IMR-90 (cell line): ENCODE measurements around the gene SMARCD1. TPM values are rescaled to one million over a fixed set of nuclear protein-coding genes. Genes with fewer than 3 reads are reported as not detected.

Experiments
- ATAC-seq: fragments of 200-7000 bp; cut with Tn5 transposase; 2 replicates; pipeline ENCODE4 v1.9.1; 2020; ENCODE audit warnings: low read depth, mild to moderate bottlenecking, moderate library complexity
- BruUV-seq: library from RNA; stranded (reverse); fragments of 400-500 nt; replicated peaks from 2 replicates; lab custom pipeline; 2021; lab: Mats Ljungman, UMichigan
- CTCF ChIA-PET: fragments of 300-600 bp; formaldehyde crosslinking; extraction: SDS; loops from one replicate; lab custom pipeline; 2021; ENCODE audit warnings: antibody characterized with exemption; lab: Yijun Ruan, JAX
- POLR2A ChIA-PET: fragments of 300-600 bp; sonication (Branson Sonifier 250); formaldehyde crosslinking; loops from one replicate; lab custom pipeline; 2022; ENCODE audit warnings: antibody characterized with exemption; ENCODE audit not compliant: unreplicated experiment; lab: Charles Lee
- DNase-seq: peaks from one replicate; pipeline ENCODE4 v3.0.0; 2013
- H2AFZ ChIP-seq: replicated peaks from 2 replicates; pipeline ENCODE3; 2013; ENCODE audit warnings: low read length, mild to moderate bottlenecking; ENCODE audit not compliant: poor library complexity
- H2AK5ac ChIP-seq: 2 replicates; pipeline ENCODE4 v1.6.1; 2013; ENCODE audit warnings: low read depth, low read length, inconsistent platforms
- H2AK9ac ChIP-seq: replicated peaks from 2 replicates; pipeline ENCODE3; 2013; ENCODE audit warnings: mild to moderate bottlenecking, low read depth, low read length, moderate library complexity; ENCODE audit not compliant: poor library complexity
- H2BK120ac ChIP-seq: 2 replicates; pipeline ENCODE4 v1.6.1; 2013; ENCODE audit warnings: low read depth, low read length, inconsistent platforms
- H2BK15ac ChIP-seq: 3 replicates; pipeline ENCODE4 v1.6.1; 2013; ENCODE audit warnings: low read depth, low read length, inconsistent platforms
- H2BK20ac ChIP-seq: 2 replicates; pipeline ENCODE4 v1.6.1; 2013; ENCODE audit warnings: low read depth, mild to moderate bottlenecking, inconsistent platforms, low read length, moderate library complexity
- H2BK5ac ChIP-seq: 2 replicates; pipeline ENCODE4 v1.6.1; 2013; ENCODE audit warnings: mild to moderate bottlenecking, low read depth, low read length, inconsistent platforms; ENCODE audit not compliant: poor library complexity, severe bottlenecking
- H3K14ac ChIP-seq: replicated peaks from 2 replicates; pipeline ENCODE4 v1.6.1; 2013; ENCODE audit warnings: low read depth, low read length, inconsistent platforms
- H3K18ac ChIP-seq: 2 replicates; pipeline ENCODE4 v1.6.1; 2013; ENCODE audit warnings: low read depth, low read length, control low read depth
- H3K23ac ChIP-seq: 2 replicates; pipeline ENCODE4 v1.6.1; 2013; ENCODE audit warnings: low read depth, low read length, inconsistent platforms
- H3K27ac ChIP-seq: 2 replicates; pipeline ENCODE4 v1.5.1; 2013; ENCODE audit warnings: mild to moderate bottlenecking, control low read depth, low read length; ENCODE audit not compliant: insufficient read depth
- H3K27me3 ChIP-seq: 2 replicates; pipeline ENCODE4 v1.6.1; 2013; ENCODE audit warnings: low read length; ENCODE audit not compliant: control insufficient read depth, insufficient read depth
- H3K36me3 ChIP-seq: 2 replicates; pipeline ENCODE4 v1.6.1; 2013; ENCODE audit warnings: low read length, mixed read lengths; ENCODE audit not compliant: control insufficient read depth, insufficient read depth
- H3K4ac ChIP-seq: 2 replicates; pipeline ENCODE4 v1.6.1; 2013; ENCODE audit warnings: low read depth, low read length, inconsistent platforms
- H3K4me1 ChIP-seq: 2 replicates; pipeline ENCODE4 v1.6.1; 2013; ENCODE audit warnings: low read length, mixed read lengths; ENCODE audit not compliant: control insufficient read depth, insufficient read depth
- H3K4me2 ChIP-seq: 2 replicates; pipeline ENCODE4 v1.6.1; 2013; ENCODE audit warnings: low read depth, mild to moderate bottlenecking, control low read depth, low read length, moderate library complexity
- H3K4me3 ChIP-seq: 2 replicates; pipeline ENCODE4 v1.5.1; 2013; ENCODE audit warnings: low read depth, mild to moderate bottlenecking, control low read depth, low read length, moderate library complexity; ENCODE audit not compliant: insufficient read depth
- H3K56ac ChIP-seq: 2 replicates; pipeline ENCODE4 v1.6.1; 2013; ENCODE audit warnings: low read length, inconsistent platforms; ENCODE audit not compliant: insufficient read depth; ENCODE audit errors: extremely low read depth
- H3K79me1 ChIP-seq, 2 experiments: 2 replicates each; pipeline ENCODE4 v1.6.1; 2013; ENCODE audit warnings: low read length in 2 of 2, inconsistent platforms in 1 of 2, low read depth in 1 of 2
- H3K9ac ChIP-seq: 2 replicates; pipeline ENCODE4 v1.6.1; 2013; ENCODE audit warnings: low read depth, low read length, control low read depth
- H3K9me1 ChIP-seq: 2 replicates; pipeline ENCODE4 v1.6.1; 2013; ENCODE audit warnings: low read length, inconsistent platforms; ENCODE audit not compliant: insufficient read depth
- H3K9me3 ChIP-seq: 2 replicates; pipeline ENCODE4 v1.6.1; 2013; ENCODE audit warnings: low read length; ENCODE audit not compliant: control insufficient read depth, insufficient read depth
- H4K20me1 ChIP-seq: 2 replicates; pipeline ENCODE4 v1.6.1; 2013; ENCODE audit warnings: low read length, inconsistent platforms; ENCODE audit not compliant: insufficient read depth
- H4K5ac ChIP-seq: 2 replicates; pipeline ENCODE4 v1.6.1; 2013; ENCODE audit warnings: mild to moderate bottlenecking, low read depth, low read length, control low read depth
- H4K8ac ChIP-seq, 2 experiments: 2 replicates each; pipeline ENCODE4 v1.6.1; 2013; ENCODE audit warnings: low read depth in 2 of 2, low read length in 2 of 2, control low read depth in 1 of 2, inconsistent platforms in 1 of 2
- H4K91ac ChIP-seq: 2 replicates; pipeline ENCODE4 v1.6.1; 2013; ENCODE audit warnings: low read depth, low read length, inconsistent platforms; ENCODE audit not compliant: insufficient read depth
- CEBPB ChIP-seq: IDR thresholded peaks from 2 replicates; pipeline ENCODE4 v1.6.1; 2012; ENCODE audit warnings: low read depth, low read length, improper control_type of control experiment
- FOS ChIP-seq: fragments of 150-350 bp; IDR thresholded peaks from 2 replicates; pipeline ENCODE4 v1.6.1; 2016; ENCODE audit warnings: low read depth, low read length
- MAFK ChIP-seq: IDR thresholded peaks from 2 replicates; pipeline ENCODE4 v1.6.1; 2012; ENCODE audit warnings: low read depth, low read length, improper control_type of control experiment
- RAD21 ChIP-seq: IDR thresholded peaks from 2 replicates; pipeline ENCODE4 v1.6.1; 2012; ENCODE audit warnings: low read length, improper control_type of control experiment
- RCOR1 ChIP-seq: IDR thresholded peaks from 2 replicates; pipeline ENCODE4 v1.6.1; 2012; ENCODE audit warnings: mild to moderate bottlenecking, low read length, improper control_type of control experiment; ENCODE audit not compliant: insufficient replicate concordance
- SMC3 ChIP-seq: fragments of 150-350 bp; IDR thresholded peaks from 2 replicates; pipeline ENCODE4 v1.6.1; 2016; ENCODE audit warnings: low read depth, mild to moderate bottlenecking, antibody characterized with exemption, low read length, moderate library complexity
- WGBS, 2 experiments: methylation state at CpG; one replicate each; pipeline versions ENCODE4 v1.1.5 to v1.1.7; 2013; ENCODE audit warnings: missing lambda C conversion rate in 2 of 2; ENCODE audit not compliant: insufficient read length in 1 of 2; ENCODE audit errors: extremely low coverage in 2 of 2; 5-methylcytosine and 5-hydroxymethylcytosine counted together
- dilution Hi-C: fragments of 300-500 bp; cut with HindIII; formaldehyde crosslinking; loops from one replicate; pipeline ENCODE4 v1.14.3; 2018; ENCODE audit warnings: low sequenced_read_pairs; ENCODE audit not compliant: unreplicated experiment
- in situ Hi-C: fragments of 300-500 bp; cut with MboI; formaldehyde crosslinking; loops from 3 replicates; pipeline ENCODE4 v1.14.3; 2019; ENCODE audit warnings: low sequenced_read_pairs, inconsistent platforms, mixed read lengths
- intact Hi-C: fragments of 100-400 bp; cut with micrococcal nuclease; formaldehyde crosslinking; loops from 2 replicates; pipeline ENCODE4 v1.10.0; 2022
- polyA plus RNA-seq, 3 experiments: library from polyadenylated mRNA; depleted of rRNA; stranded (reverse); fragments of >200 nt; gene quantifications; 2 replicates each; pipeline ENCODE4 v1.2.3, GENCODE V29; 2012; ENCODE audit warnings: low replicate concordance in 1 of 3
- total RNA-seq: library from RNA; depleted of rRNA; stranded (reverse); fragments of >200 nt; gene quantifications from 2 replicates; pipeline ENCODE4 v1.2.3, GENCODE V29; 2012

Gene SMARCD1
- total and polyA plus RNA-seq, 2 of the 4 experiments (the other 2 are of a cell fraction), result 28.1 to 47.9 TPM

DNA sequence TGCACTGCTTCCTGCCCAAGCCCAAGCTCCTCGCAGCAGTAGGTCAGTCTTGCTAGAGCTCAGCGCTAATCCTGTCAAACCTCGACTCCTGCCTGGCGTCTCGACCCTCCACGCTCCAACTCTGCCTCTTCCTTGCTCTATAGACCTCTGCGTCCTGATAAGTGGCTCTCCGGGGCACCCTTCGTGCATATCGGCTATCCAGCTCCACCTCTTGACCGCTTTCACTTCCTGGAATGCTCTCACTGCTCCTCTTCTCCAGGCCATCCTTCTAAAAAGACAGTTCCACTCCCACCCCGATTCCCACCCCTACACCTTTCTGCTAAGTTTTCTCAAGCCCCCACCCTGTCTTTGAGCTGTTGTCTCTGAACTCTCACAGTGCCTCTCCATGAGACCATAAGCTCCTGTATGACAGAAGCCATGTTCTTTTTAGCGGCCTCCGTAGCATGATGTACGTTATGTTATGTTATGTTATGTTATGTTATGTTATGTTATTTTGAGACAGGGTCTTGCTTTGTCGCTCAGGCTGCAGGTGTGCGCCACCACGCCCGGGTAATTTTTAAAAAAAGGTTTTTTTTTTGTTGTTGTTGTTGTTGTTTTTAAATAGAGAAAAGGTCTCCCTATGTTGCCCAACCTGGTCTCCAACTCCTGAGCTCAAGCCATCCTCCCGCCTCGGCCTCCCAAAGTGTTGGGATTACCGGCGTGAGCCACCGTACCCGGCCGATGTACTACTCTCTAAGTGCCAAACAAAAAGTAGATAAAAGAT is 27.5 kb downstream of the SMARCD1 start (continued):
- TF ChIP-seq RCOR1, result no peak

DNA sequence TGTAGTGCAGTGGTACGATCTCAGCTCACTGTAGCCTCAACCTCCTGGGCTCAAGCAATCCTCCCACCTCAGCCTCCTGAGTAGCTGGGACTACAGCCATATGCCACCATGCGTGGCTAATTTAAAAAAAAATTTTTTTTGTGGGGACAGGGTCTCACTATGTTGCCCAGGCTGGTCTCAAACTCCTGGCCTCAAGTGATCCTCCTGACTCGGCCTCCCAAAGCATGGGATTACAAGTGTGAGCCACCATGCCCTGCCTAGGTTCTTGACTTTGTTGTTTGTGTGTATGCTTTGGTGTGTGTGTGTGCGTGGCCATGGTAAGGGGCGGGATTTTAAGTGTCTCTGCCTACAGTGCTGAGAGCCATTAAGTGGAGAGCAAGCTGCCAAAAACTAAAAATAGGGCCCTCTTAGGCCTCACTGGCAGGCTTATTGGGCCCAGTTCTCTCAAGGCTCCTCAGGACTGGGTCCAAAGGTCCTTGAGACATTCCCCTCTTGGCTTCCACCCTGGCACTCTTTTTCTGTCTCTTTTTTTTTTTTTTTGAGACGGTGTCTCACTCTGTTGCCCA is 32.0 kb downstream of the SMARCD1 start:
- Histone ChIP-seq H4K8ac (no peak overlapping the region), H2BK5ac (no peak overlapping the region), H3K79me1 (peaks cover 26 to 72% of the 10 kb centered on the region in 2 experiments), H3K4me1 (no peaks in the 10 kb centered on the region), H3K9ac (no peak overlapping the region), H3K36me3 (peaks cover 19% of the 10 kb centered on the region), H4K5ac (no peak overlapping the region), H4K20me1 (peaks cover 2% of the 10 kb centered on the region; the same call in 1 of the 2 replicates), H3K4me2 (no peak overlapping the region), H4K91ac (no peak overlapping the region), H2AFZ (no peak overlapping the region), H2BK15ac (no peak overlapping the region), H3K56ac (no peak overlapping the region), H2BK20ac (no peak overlapping the region), H2BK120ac (no peak overlapping the region), H3K4ac (no peak overlapping the region), H3K27ac (no peak overlapping the region), H3K18ac (no peak overlapping the region), H3K4me3 (no peak overlapping the region), H3K27me3 (no peaks in the 10 kb centered on the region), H2AK9ac (no peak overlapping the region), H3K23ac (no peak overlapping the region), H2AK5ac (no peak overlapping the region), H3K9me3 (no peaks in the 10 kb centered on the region), H3K9me1 (0 out of 2 replicates have a peak, but pooled peaks cover 9% of the 10 kb centered on the region), H3K14ac (no peak overlapping the region)
- ATAC-seq, result no peak
- ChIA-PET POLR2A (no interaction called here), CTCF (no interaction called here)
- dilution Hi-C loops, result no loop called here
- in situ Hi-C loops, result no loop called here
- DNase-seq, result no peak
- TF ChIP-seq SMC3, result no peak
- no peak for TF ChIP-seq FOS
- no peak for TF ChIP-seq RAD21
- no peak for TF ChIP-seq MAFK
- no peak for TF ChIP-seq CEBPB
- WGBS, 2 experiments, result no CpG with 5 or more reads among the region's 6 CpGs
- intact Hi-C loops, result no loop called here
- no TSS peak for BruUV-seq
